ENCODE results near the gene DDOST.

DNA sequence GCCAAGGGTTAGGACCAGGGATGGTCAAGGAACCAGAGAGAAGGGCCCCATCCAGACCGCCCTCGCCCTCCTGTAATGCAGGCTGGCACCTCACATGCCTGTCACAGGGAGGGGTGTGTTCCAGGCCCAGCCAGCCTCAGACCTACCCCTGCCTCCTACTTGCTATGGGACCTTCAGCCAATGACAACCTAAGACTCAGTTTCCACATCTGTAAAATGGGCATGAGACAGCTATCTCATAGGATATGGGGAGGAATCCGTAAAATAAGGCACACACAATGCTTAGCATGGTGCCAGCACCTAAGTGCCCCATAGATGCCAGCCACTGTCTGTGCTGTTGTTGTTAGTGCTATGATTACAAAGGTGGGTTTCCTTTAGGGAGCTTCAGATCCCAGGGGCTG is 48.7 kb upstream of the DDOST start:
- TF ChIP-seq EZH2 (IDR thresholded peaks at IDR 0.05; ENCODE audit: borderline replicate concordance, low read length), result no peak
- TF ChIP-seq, protein P1, sequence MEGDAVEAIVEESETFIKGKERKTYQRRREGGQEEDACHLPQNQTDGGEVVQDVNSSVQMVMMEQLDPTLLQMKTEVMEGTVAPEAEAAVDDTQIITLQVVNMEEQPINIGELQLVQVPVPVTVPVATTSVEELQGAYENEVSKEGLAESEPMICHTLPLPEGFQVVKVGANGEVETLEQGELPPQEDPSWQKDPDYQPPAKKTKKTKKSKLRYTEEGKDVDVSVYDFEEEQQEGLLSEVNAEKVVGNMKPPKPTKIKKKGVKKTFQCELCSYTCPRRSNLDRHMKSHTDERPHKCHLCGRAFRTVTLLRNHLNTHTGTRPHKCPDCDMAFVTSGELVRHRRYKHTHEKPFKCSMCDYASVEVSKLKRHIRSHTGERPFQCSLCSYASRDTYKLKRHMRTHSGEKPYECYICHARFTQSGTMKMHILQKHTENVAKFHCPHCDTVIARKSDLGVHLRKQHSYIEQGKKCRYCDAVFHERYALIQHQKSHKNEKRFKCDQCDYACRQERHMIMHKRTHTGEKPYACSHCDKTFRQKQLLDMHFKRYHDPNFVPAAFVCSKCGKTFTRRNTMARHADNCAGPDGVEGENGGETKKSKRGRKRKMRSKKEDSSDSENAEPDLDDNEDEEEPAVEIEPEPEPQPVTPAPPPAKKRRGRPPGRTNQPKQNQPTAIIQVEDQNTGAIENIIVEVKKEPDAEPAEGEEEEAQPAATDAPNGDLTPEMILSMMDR (conservative IDR thresholded peaks at IDR 0.05 in 1 of 2, IDR thresholded peaks at IDR 0.05 in 1 of 2; ENCODE audit: extremely low read depth in 1 of 2, insufficient read depth in 1 of 2, low read depth in 1 of 2, low read length in 2 of 2), result no peak
